GM20431 (cell line): Measurements from ENCODE around the gene CCDC93.
"Not testable (repeated sequence)": the region's sequence is repeated elsewhere in the genome, so short reads cannot be mapped to it uniquely, and the experiment has no call there.

Source experiments
- in situ Hi-C: fragments of 300-500 bp; cut with MseI, MboI; formaldehyde crosslinking; loops from one replicate; pipeline ENCODE4 v1.15.0; 2020; ENCODE audit warnings: low sequenced_read_pairs; ENCODE audit not compliant: unreplicated experiment

Gene CCDC93

GRCh38 chr2:117935456-117935855 is 78.4 kb downstream of the CCDC93 start:
- in situ Hi-C loops, result no loop called here

- in situ Hi-C loops, result no loop called here
Observed at GRCh38 chr2:117933884-117934354, 80.0 kb downstream of the CCDC93 start.

- in situ Hi-C loops, result no loop called here
Observed at GRCh38 chr2:117931978-117932377, 81.9 kb downstream of the CCDC93 start.

GRCh38 chr2:117931266-117931665 is 82.6 kb downstream of the CCDC93 start:
- in situ Hi-C loops, result no loop called here

DNA sequence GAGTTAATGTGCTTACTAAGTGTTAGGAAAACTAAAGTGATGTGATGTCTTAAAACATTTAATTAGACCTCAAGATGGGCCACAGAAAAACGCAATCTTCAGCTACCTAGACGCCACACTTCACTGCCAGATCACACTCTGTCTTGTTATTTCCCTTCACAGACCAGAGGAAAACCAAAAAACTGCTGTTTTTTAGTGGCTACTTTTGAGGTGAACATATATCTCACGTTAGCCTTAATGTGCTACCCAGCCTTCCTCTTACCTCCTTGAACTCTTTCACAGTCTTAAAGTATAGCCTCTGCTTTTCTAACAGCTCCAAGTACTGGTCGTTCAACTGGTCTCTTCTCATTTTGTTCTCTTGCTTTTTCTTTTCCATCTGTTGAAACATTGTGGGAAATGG is 83.1 kb downstream of the CCDC93 start:
- in situ Hi-C loops, result no loop called here

- in situ Hi-C loops, result not testable (repeated sequence)
Observed at GRCh38 chr2:117923471-117923870, 90.4 kb downstream of the CCDC93 start.

GRCh38 chr2:117921520-117921919 is 92.3 kb downstream of the CCDC93 start:
- in situ Hi-C loops, result no loop called here

DNA sequence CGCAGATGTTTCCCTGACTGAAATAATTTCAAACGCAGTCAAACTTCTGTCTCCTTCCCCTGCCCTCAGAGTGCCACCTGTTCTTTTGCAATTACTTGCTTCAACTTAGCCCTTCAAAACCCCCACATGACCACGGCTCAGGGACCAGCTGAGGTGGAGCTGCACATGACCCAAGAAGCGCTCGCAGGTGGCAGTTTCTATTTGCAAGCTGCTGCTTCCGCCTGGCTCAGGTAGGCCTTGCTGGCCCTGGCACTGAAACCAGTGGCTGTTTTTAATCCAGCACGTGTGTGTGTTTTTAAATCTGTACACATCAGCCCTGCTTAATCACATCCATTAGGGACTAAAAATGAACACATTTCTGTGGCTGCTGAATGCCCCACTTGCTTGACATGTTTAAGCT is 95.3 kb downstream of the CCDC93 start:
- in situ Hi-C loops, result no loop called here

DNA sequence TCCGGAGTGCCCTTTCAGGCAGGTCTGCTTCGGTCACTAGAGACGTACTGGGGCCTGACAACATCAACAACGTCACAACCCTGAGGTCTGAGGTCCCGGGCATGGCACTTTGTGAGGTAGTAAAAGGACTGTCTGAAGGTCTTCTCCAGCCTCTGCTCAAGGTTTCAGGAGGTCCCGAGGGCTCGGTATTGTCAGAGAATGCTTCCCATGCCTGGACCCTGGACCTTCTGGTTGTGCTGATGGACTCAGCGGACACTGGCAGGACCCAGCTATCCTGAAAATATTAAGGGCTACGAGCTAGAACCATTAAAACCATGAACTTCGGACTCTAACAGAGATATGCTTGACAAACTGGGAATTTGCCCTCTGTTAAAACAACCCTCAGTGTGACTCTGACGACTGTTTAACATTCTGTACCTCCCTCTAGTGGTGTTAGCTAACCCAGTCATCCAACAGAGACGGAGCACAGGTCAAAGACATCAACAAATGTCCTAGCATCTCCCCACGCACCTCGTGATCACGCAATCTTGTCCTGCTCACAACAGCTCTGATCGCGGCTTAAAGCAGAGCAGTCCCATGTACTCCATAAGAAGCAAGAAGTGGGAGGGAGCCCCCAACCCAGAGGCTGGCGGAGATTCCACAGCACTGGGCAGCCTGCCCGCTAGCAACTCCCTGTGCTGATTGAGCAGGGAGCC is 96.5 kb downstream of the CCDC93 start:
- in situ Hi-C loops, result no loop called here

- in situ Hi-C loops, result no loop called here
Observed at GRCh38 chr2:117902933-117903332, 110.9 kb downstream of the CCDC93 start.

DNA sequence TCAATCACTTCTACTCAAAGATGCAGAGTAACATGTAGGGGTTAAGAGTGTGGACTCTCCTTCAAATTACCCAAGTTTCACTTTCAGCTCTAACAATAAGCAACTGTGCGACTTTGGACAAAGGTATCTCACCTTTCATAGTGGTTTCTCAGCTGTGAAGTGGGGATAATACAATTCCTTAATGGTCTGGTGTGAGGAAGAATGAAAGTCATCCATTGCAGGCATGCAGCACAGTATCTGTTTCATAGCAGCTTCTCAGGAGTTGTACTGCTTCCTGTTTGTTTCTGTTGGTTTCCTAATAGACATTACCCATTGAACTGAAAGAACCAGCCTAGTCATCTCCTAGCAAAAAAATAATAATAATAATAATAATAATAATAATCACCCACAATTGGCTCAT is 125.0 kb downstream of the CCDC93 start:
- in situ Hi-C loops, result no loop called here

GRCh38 chr2:117885308-117885707 is 128.6 kb downstream of the CCDC93 start:
- in situ Hi-C loops, result no loop called here

- in situ Hi-C loops, result no loop called here
Observed at GRCh38 chr2:117879003-117879402, 134.9 kb downstream of the CCDC93 start.

DNA sequence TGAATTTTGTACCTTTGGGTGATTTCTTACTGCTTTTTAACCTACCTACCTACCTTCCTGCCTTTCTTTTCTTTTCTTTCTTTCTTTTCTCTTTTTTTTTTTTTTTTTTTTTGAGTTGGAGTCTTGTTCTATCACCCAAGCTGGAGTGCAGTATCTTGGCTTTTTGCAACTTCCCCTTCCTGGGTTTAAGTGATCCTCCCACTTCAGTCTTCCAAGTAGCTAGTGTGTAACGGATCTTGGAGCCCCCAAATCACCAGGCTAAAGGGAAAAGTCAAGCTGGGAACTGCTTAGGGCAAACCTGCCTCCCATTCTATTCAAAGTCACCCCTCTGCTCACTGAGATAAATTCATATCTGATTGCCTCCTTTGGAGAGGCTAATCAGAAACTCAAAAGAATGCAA is 138.1 kb downstream of the CCDC93 start:
- in situ Hi-C loops, result no loop called here
